Neural progenitor cell (in vitro differentiated cells): Measurements from ENCODE around the gene ARFGAP3. TPM values are rescaled to one million over a fixed set of nuclear protein-coding genes. Genes with fewer than 3 reads are reported as not detected.
"Not testable (repeated sequence)": the region's sequence is repeated elsewhere in the genome, so short reads cannot be mapped to it uniquely, and the experiment has no call there.

Source experiments
- DNase-seq: peaks from one replicate; pipeline ENCODE4 v3.0.0-alpha.2; 2016; ENCODE audit warnings: low spot score
- H2AFZ ChIP-seq: fragments of 200-600 bp; sonication (generic); replicated peaks from 2 replicates; pipeline ENCODE4 v1.6.1; 2016; ENCODE audit warnings: antibody characterized with exemption
- H3F3A ChIP-seq: fragments of 200-600 bp; sonication (generic); 2 replicates; pipeline ENCODE4 v1.6.1; 2016; ENCODE audit warnings: antibody characterized with exemption, low read depth
- H3K27ac ChIP-seq: fragments of 200-600 bp; sonication (generic); 2 replicates; pipeline ENCODE4 v1.5.1; 2016; ENCODE audit warnings: mild to moderate bottlenecking
- H3K27me3 ChIP-seq: fragments of 200-600 bp; sonication (generic); 2 replicates; pipeline ENCODE4 v1.6.1; 2016; ENCODE audit warnings: mild to moderate bottlenecking, moderate library complexity
- H3K36me3 ChIP-seq: fragments of 200-600 bp; sonication (generic); 2 replicates; pipeline ENCODE4 v1.5.1; 2016
- H3K4me1 ChIP-seq: fragments of 200-600 bp; sonication (generic); 2 replicates; pipeline ENCODE4 v1.6.1; 2016; ENCODE audit warnings: mixed run types
- H3K4me2 ChIP-seq: fragments of 200-600 bp; sonication (generic); 2 replicates; pipeline ENCODE4 v1.6.1; 2016
- H3K4me3 ChIP-seq: fragments of 200-600 bp; sonication (generic); 2 replicates; pipeline ENCODE4 v1.5.1; 2016
- H3K79me2 ChIP-seq: fragments of 200-600 bp; sonication (generic); 2 replicates; pipeline ENCODE4 v1.6.1; 2016; ENCODE audit warnings: low read depth
- H3K9ac ChIP-seq: fragments of 200-600 bp; sonication (generic); 2 replicates; pipeline ENCODE4 v1.6.1; 2016
- H3K9me3 ChIP-seq: fragments of 200-600 bp; sonication (generic); 2 replicates; pipeline ENCODE4 v1.5.1; 2016; ENCODE audit warnings: low read depth
- H4K20me1 ChIP-seq: fragments of 200-600 bp; sonication (generic); 2 replicates; pipeline ENCODE4 v1.6.1; 2016; ENCODE audit warnings: low read depth
- H3K27ac Mint-ChIP-seq: 3 replicates; pipeline ENCODE4 v1.8.0; 2021; ENCODE audit warnings: mixed read lengths
- H3K27me3 Mint-ChIP-seq: 2 replicates; pipeline ENCODE4 v1.8.0; 2022; ENCODE audit warnings: low read depth, mild to moderate bottlenecking, inconsistent platforms, moderate library complexity, mixed read lengths; ENCODE audit not compliant: insufficient read depth
- H3K36me3 Mint-ChIP-seq: 3 replicates; pipeline ENCODE4 v1.8.0; 2021; ENCODE audit warnings: mixed read lengths
- H3K4me1 Mint-ChIP-seq: 3 replicates; pipeline ENCODE4 v1.8.0; 2021; ENCODE audit warnings: mixed read lengths
- H3K4me3 Mint-ChIP-seq: 3 replicates; pipeline ENCODE4 v1.8.0; 2021; ENCODE audit warnings: mild to moderate bottlenecking, moderate library complexity, mixed read lengths
- H3K9me3 Mint-ChIP-seq: 3 replicates; pipeline ENCODE4 v1.8.0; 2020; ENCODE audit warnings: mixed read lengths
- CTCF ChIP-seq: fragments of 200-600 bp; sonication (generic); IDR thresholded peaks from 2 replicates; pipeline ENCODE4 v1.5.1; 2017; ENCODE audit warnings: antibody characterized with exemption, mild to moderate bottlenecking
- EZH2 ChIP-seq: fragments of 200-600 bp; sonication (generic); IDR thresholded peaks from 2 replicates; pipeline ENCODE4 v1.6.1; 2017; ENCODE audit warnings: antibody characterized with exemption, mild to moderate bottlenecking, moderate library complexity
- EZH2phosphoT487 ChIP-seq: fragments of 200-600 bp; sonication (generic); IDR thresholded peaks from 2 replicates; pipeline ENCODE4 v1.6.1; 2017; ENCODE audit warnings: antibody characterized with exemption
- total RNA-seq: library from RNA; depleted of rRNA; stranded (reverse); fragments of >200 nt; gene quantifications from 2 replicates; pipeline ENCODE4 v1.2.3, GENCODE V29; 2015; ENCODE audit warnings: low replicate concordance

The ARFGAP3 gene
- total RNA-seq, 1 donor from 2014 or later, result 53.9 TPM

GRCh38 chr22:42758931-42759629 lies 98.0 kb downstream of the ARFGAP3 start:
- Histone ChIP-seq H3K4me3 (no peak overlapping the region), H3K79me2 (no peaks in the 10 kb centered on the region), H3F3A (peaks cover 9% of the 10 kb centered on the region), H3K4me2 (no peak overlapping the region), H3K9ac (no peak overlapping the region), H3K36me3 (no peaks in the 10 kb centered on the region), H3K27ac (no peak overlapping the region), H3K9me3 (no peaks in the 10 kb centered on the region), H2AFZ (peak overlapping the region; percentile 82), H3K4me1 (no peaks in the 10 kb centered on the region), H3K27me3 (no peaks in the 10 kb centered on the region), H4K20me1 (no peaks in the 10 kb centered on the region)
- Mint-ChIP-seq H3K36me3 (no peaks in the 10 kb centered on the region), H3K4me3 (no peak overlapping the region), H3K27ac (peak overlapping the region; percentile 53), H3K4me1 (peaks cover 12% of the 10 kb centered on the region), H3K9me3 (no peaks in the 10 kb centered on the region), H3K27me3 (peaks cover 13% of the 10 kb centered on the region)
- DNase-seq, result peak; percentile 18
- no peak for TF ChIP-seq EZH2
- no peak for TF ChIP-seq CTCF
- TF ChIP-seq EZH2phosphoT487, result no peak

GRCh38 chr22:42755553-42755952 lies 101.5 kb downstream of the ARFGAP3 start:
- not testable (repeated sequence) for H3K36me3 Mint-ChIP-seq, H3K4me2 ChIP-seq, H3K9ac ChIP-seq, H3K9me3 Mint-ChIP-seq, H3K4me3 ChIP-seq, H3K27me3 ChIP-seq, H3K4me3 Mint-ChIP-seq, H2AFZ ChIP-seq, H3K4me1 ChIP-seq, H3K27ac ChIP-seq, H4K20me1 ChIP-seq, H3K79me2 ChIP-seq, H3K36me3 ChIP-seq, H3F3A ChIP-seq, DNase-seq, H3K9me3 ChIP-seq, H3K27ac Mint-ChIP-seq
- H3K27me3 Mint-ChIP-seq, result peaks cover 17% of the 10 kb centered on the region
- peaks cover 19% of the 10 kb centered on the region for H3K4me1 Mint-ChIP-seq

GRCh38 chr22:42755121-42755520 lies 102.0 kb downstream of the ARFGAP3 start:
- H3F3A ChIP-seq, DNase-seq, H3K4me3 ChIP-seq, H2AFZ ChIP-seq, H3K9me3 ChIP-seq, H3K4me2 ChIP-seq, H4K20me1 ChIP-seq, H3K27me3 ChIP-seq, H3K4me1 ChIP-seq, H3K27ac ChIP-seq, H3K4me3 Mint-ChIP-seq, H3K36me3 Mint-ChIP-seq, H3K36me3 ChIP-seq, H3K9ac ChIP-seq, H3K9me3 Mint-ChIP-seq, H3K27ac Mint-ChIP-seq, H3K79me2 ChIP-seq: not testable (repeated sequence)
- Mint-ChIP-seq H3K27me3 (peaks cover 17% of the 10 kb centered on the region), H3K4me1 (peaks cover 19% of the 10 kb centered on the region)

- no peak overlapping the region for H3K4me3 Mint-ChIP-seq
- H3K27me3 ChIP-seq, result no peaks in the 10 kb centered on the region
- H2AFZ ChIP-seq, result no peak overlapping the region
- no peaks in the 10 kb centered on the region for H3K79me2 ChIP-seq
- peaks cover 19% of the 10 kb centered on the region for H3K4me1 Mint-ChIP-seq
- H3K4me2 ChIP-seq, result no peak overlapping the region
- H4K20me1 ChIP-seq, result no peaks in the 10 kb centered on the region
- peaks cover 9% of the 10 kb centered on the region for H3F3A ChIP-seq
- H3K27ac Mint-ChIP-seq, result no peak overlapping the region
- H3K36me3 Mint-ChIP-seq, result no peaks in the 10 kb centered on the region
- H3K9ac ChIP-seq, result no peak overlapping the region
- peaks cover 6% of the 10 kb centered on the region for H3K9me3 Mint-ChIP-seq
- TF ChIP-seq EZH2phosphoT487 (no peak), EZH2 (no peak), CTCF (no peak)
- H3K27me3 Mint-ChIP-seq, result peaks cover 17% of the 10 kb centered on the region
- H3K9me3 ChIP-seq, result no peaks in the 10 kb centered on the region
- no peak for DNase-seq
- no peak overlapping the region for H3K4me3 ChIP-seq
- H3K4me1 ChIP-seq, result no peaks in the 10 kb centered on the region
- H3K27ac ChIP-seq, result no peak overlapping the region
- no peaks in the 10 kb centered on the region for H3K36me3 ChIP-seq
These were observed 102.4 kb downstream of the ARFGAP3 start for GRCh38 chr22:42754658-42755057.
